Measurements from ENCODE around the gene AZI2. TPM values are rescaled to one million over a fixed set of nuclear protein-coding genes. Genes with fewer than 3 reads are reported as not detected.

The AZI2 gene
- total RNA-seq, 2 experiments from 2014 or later: 27.4 to 31.5 TPM

DNA sequence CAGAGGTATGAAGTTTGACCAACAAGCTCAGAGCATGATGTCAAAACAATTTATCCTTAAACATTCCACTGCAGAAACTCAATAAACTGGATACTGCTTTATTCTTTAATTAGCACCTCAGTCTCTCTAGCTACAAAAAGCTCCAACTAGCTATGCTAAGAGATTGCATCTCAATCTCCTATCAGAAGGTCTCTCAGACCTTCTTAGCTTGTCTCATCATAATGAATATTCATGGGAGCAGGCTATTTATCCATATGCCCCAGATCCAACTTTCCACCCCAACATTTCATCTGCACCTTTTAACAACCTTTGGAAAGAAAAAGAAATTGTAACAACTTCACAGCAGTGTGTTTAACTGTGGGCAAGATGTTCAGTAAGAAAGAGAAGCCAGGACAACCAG lies 11.4 kb downstream of the AZI2 start:
- intact Hi-C loops (cut with DNase I, micrococcal nuclease): no loop called here
- no peaks in the 10 kb centered on the region for H3K9me3 ChIP-seq (ENCODE audit: control insufficient read depth in 1 of 2, insufficient read depth in 1 of 2, low read length in 2 of 2)
- peaks cover 41% of the 10 kb centered on the region for H3K36me3 Mint-ChIP-seq (ENCODE audit: low read depth)
- H3K4me3 Mint-ChIP-seq: no peak overlapping the region
- no peak overlapping the region for H3K27ac ChIP-seq (ENCODE audit: low read depth in 1 of 2, low read length in 2 of 2)
- peaks cover 25% of the 10 kb centered on the region for H3K4me1 Mint-ChIP-seq (ENCODE audit: low read depth)
- H3K4me3 ChIP-seq (ENCODE audit: low read length): no peak overlapping the region
- no peaks in the 10 kb centered on the region for H3K9me3 Mint-ChIP-seq
- ChIA-PET CTCF (interaction anchor here (0.7 to 3.7 kb wide), 2 partner anchors 20 to 625 kb away, joined by 3 to 17 read pairs; no protein-coding TSS in a partner anchor), POLR2A (interaction anchor here (1.2 to 4.1 kb wide), 2 partner anchors 12 to 609 kb away, joined by 4 to 28 read pairs; partner anchors contain the start of genes AZI2 and ZCWPW2)
- no peak for DNase-seq
- no peak overlapping the region for H3K27ac Mint-ChIP-seq
- TF ChIP-seq, protein P1, sequence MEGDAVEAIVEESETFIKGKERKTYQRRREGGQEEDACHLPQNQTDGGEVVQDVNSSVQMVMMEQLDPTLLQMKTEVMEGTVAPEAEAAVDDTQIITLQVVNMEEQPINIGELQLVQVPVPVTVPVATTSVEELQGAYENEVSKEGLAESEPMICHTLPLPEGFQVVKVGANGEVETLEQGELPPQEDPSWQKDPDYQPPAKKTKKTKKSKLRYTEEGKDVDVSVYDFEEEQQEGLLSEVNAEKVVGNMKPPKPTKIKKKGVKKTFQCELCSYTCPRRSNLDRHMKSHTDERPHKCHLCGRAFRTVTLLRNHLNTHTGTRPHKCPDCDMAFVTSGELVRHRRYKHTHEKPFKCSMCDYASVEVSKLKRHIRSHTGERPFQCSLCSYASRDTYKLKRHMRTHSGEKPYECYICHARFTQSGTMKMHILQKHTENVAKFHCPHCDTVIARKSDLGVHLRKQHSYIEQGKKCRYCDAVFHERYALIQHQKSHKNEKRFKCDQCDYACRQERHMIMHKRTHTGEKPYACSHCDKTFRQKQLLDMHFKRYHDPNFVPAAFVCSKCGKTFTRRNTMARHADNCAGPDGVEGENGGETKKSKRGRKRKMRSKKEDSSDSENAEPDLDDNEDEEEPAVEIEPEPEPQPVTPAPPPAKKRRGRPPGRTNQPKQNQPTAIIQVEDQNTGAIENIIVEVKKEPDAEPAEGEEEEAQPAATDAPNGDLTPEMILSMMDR (IDR thresholded peaks at IDR 0.05): no peak
- peaks cover 4% of the 10 kb centered on the region for H3K4me1 ChIP-seq (ENCODE audit: insufficient read depth, low read length)
- H3K36me3 ChIP-seq (ENCODE audit: insufficient read depth, low read length): peaks cover 39% of the 10 kb centered on the region
- ATAC-seq (ENCODE audit: poor library complexity): no peak
- no peaks in the 10 kb centered on the region for H3K27me3 Mint-ChIP-seq
- H3K27me3 ChIP-seq (ENCODE audit: control insufficient read depth in 1 of 2, insufficient read depth in 2 of 2, low read length in 2 of 2): no peaks in the 10 kb centered on the region

DNA sequence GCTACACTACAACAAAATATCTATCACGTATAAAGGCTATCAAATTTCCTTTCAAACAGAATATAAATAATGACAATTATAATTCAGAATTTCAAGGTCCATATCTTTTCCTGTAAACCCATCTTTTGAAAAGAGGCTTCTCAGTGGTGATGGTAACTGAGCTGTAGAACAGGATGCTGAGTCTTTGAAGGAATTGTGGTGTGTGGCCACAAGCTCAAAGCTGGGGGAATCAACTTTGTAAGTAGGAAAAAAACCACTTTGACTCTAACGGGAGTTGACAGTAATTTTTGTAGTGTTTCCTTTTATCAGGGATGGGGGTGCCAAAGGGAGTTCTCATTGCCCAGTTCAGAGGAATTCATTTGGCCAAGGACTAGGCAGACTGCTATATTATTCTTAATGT lies 13.4 kb downstream of the AZI2 start:
- TF ChIP-seq, protein P1 (IDR thresholded peaks at IDR 0.05): no peak
- Mint-ChIP-seq H3K4me1 (ENCODE audit: low read depth) (peaks cover 14% of the 10 kb centered on the region), H3K27me3 (no peaks in the 10 kb centered on the region), H3K9me3 (no peaks in the 10 kb centered on the region), H3K4me3 (no peak overlapping the region), H3K27ac (no peak overlapping the region), H3K36me3 (ENCODE audit: low read depth) (peaks cover 55% of the 10 kb centered on the region)
- Histone ChIP-seq H3K4me3 (ENCODE audit: low read length) (no peak overlapping the region), H3K27ac (ENCODE audit: low read depth in 1 of 2, low read length in 2 of 2) (no peak overlapping the region), H3K36me3 (ENCODE audit: insufficient read depth, low read length) (peaks cover 36% of the 10 kb centered on the region), H3K27me3 (ENCODE audit: control insufficient read depth in 1 of 2, insufficient read depth in 2 of 2, low read length in 2 of 2) (no peaks in the 10 kb centered on the region), H3K4me1 (ENCODE audit: insufficient read depth, low read length) (peaks cover 4% of the 10 kb centered on the region), H3K9me3 (ENCODE audit: control insufficient read depth in 1 of 2, insufficient read depth in 1 of 2, low read length in 2 of 2) (no peaks in the 10 kb centered on the region)
- ChIA-PET POLR2A (interaction anchor here (0.8 to 4.1 kb wide), 3 partner anchors 8 to 623 kb away, joined by 3 to 28 read pairs (median 4); partner anchors contain the start of genes AZI2 and ZCWPW2), CTCF (interaction anchor here (1.0 to 3.7 kb wide), 4 partner anchors 9 to 623 kb away, joined by 3 to 17 read pairs (median 6); partner anchors contain the start of genes AZI2 and ZCWPW2)
- intact Hi-C loops (cut with DNase I, micrococcal nuclease): no loop called here
- ATAC-seq (ENCODE audit: poor library complexity): peak; percentile 29
- DNase-seq: no peak

DNA sequence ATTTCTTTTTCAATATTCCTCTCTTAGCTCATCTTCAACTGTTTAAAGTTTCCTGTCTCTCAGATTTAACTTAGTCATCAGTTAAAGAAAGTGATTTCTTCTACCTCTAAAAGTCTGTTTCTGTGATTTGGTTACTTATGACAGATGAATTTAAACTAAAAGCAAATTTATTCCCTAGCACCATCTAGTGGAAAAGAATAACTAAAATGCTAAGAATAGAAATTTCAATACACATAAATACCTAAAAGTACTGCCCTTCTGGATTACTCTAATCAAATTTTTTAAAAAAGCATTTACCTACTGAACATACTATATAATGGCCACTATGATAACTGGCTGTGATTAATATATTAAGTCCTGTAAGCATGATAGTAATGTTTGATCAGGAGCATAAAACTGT lies 14.1 kb downstream of the AZI2 start:
- DNase-seq: peak in 1 of 14 experiments; percentile 21
- H3K4me3 Mint-ChIP-seq: no peak overlapping the region
- Histone ChIP-seq H3K4me3 (ENCODE audit: low read length) (no peak overlapping the region), H3K27me3 (ENCODE audit: control insufficient read depth in 1 of 2, insufficient read depth in 2 of 2, low read length in 2 of 2) (no peaks in the 10 kb centered on the region), H3K27ac (ENCODE audit: low read depth in 1 of 2, low read length in 2 of 2) (no peak overlapping the region), H3K9me3 (ENCODE audit: control insufficient read depth in 1 of 2, insufficient read depth in 1 of 2, low read length in 2 of 2) (no peaks in the 10 kb centered on the region), H3K36me3 (ENCODE audit: insufficient read depth, low read length) (peaks cover 30% of the 10 kb centered on the region), H3K4me1 (ENCODE audit: insufficient read depth, low read length) (peaks cover 4% of the 10 kb centered on the region)
- H3K36me3 Mint-ChIP-seq (ENCODE audit: low read depth): peaks cover 48% of the 10 kb centered on the region
- TF ChIP-seq, protein P1 (IDR thresholded peaks at IDR 0.05): peak; percentile 39
- H3K4me1 Mint-ChIP-seq (ENCODE audit: low read depth): peaks cover 14% of the 10 kb centered on the region
- intact Hi-C loops (cut with DNase I, micrococcal nuclease): loop anchor here in 1 of 2 experiments (5.0 kb wide), 1 partner anchor 1022 kb away; no protein-coding TSS in a partner anchor
- no peaks in the 10 kb centered on the region for H3K27me3 Mint-ChIP-seq
- CTCF ChIA-PET: interaction anchor here (0.9 to 3.7 kb wide), 4 partner anchors 14 to 646 kb away, joined by 3 to 17 read pairs (median 6); partner anchors contain the start of genes AZI2 and ZCWPW2
- H3K9me3 Mint-ChIP-seq: no peaks in the 10 kb centered on the region
- POLR2A ChIA-PET: interaction anchor here (0.6 to 4.1 kb wide), 2 partner anchors 11 to 15 kb away, joined by 3 to 28 read pairs; partner anchors contain the start of genes AZI2 and ZCWPW2
- H3K27ac Mint-ChIP-seq: no peak overlapping the region
- ATAC-seq (ENCODE audit: poor library complexity): no peak

All from CD4-positive, alpha-beta T cell (primary cell).